ENCODE data around the gene GLDC.

Gene GLDC

DNA sequence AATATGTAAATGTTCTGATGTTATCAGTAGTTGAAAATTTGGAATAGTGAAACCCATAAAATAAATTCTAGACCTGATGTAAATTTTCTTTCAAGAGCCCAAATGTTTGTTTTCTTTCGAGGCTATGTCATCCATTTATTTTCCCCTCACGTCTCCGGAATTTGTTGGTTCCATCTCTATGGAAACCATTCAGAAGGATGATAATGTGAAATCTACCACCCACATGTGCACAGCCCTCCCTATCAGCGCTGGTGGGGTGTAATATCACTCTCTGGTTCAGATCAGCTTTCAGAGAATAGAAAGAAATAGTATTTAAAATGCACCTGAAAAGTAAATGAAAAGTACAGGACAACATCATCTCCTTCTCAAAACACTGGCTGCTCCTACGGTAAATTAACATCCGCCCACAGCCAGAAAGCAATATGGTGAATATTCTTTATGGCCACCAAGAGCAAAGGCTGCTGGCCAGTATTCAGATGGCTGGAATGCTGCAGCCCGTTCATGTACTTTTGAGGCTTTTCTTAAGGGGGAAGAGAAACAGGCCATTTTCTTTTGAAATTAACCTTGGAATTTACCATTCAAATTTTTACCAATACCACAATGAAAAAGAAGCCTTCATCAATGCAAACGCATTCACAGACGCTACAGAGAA, 28.5 kb downstream of the GLDC start:
- no peak for DNase-seq

DNA sequence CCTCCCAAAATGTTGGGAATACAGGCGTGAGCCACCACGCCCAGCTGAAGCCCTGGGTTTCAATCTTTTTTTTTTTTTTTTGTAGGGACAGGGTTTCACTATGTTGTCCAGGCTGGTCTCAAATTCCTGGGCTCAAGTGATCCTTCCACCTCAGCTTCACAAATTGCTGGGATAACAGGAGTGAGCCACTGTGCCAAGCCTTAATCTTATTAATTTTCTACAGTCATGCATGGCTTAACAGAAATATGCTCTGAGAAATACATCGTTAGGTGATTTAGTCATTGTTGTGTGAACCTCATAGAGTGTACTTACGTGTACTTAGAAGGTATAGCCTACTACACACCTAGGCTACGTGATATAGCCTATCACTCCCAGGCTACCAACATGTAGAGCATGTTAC, 31.0 kb downstream of the GLDC start:
- DNase-seq, result no peak

DNA sequence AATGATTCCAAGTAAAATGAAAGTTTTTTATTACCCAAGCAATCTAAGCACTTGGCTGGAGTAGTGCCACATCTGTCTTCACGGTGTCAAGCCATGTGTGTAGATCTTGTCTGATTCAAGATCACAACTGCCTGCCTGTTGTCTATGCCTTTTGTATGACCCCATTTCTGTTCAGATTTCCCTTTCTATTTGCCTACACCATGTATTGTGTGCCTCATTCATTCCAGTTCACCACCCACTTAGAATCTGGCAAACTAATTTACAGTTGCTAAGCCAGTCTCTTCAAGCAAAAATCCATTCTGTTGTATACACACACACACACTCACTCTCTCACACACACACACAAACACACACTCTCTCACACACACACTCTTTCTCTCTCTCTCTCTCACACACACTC, 33.7 kb downstream of the GLDC start:
- DNase-seq, result no peak

DNA sequence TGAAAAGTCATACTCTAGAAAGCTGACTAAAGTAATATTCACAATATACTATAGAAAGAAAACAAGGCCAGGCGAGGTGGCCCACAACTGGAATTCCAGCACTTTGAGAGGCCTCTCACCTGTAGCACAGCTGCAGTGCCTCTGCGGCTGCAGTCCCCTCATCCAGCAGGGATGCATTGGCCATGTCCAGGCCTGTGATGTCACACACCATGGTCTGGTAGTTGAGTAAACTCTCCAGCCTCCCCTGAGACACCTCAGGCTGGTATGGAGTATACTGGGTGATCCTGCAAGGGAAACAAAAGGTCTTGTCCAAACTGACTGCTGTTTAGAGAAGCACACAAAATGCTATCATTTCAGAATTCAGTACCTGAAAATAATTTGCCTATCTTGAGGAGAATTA, 35.5 kb downstream of the GLDC start:
- DNase-seq, result no peak

DNA sequence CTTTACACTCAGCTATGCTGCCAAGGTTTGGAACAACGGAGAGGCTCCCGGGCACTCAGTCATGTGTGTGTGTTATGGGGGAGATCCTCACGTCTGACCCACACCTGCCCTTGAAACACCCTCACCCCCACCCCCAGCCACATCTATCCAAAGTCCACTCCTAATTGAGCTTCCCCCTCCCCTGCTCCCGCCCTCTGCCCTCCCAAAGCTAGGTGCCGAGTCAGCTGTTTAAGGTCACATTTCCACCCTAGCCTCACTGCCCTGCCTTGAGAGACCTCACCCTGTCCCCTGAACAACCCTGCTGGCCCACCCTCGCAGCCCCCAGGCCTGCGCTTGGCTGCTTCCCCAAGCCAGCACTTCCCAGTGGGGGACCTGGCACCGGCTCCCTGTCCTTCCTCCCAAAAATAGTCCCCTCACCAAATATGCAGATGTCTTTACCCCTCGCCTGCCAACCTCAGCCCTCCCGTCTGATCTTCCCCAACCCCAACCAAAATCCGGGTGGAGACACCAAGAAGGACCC, 36.0 kb downstream of the GLDC start:
- DNase-seq, result no peak

DNA sequence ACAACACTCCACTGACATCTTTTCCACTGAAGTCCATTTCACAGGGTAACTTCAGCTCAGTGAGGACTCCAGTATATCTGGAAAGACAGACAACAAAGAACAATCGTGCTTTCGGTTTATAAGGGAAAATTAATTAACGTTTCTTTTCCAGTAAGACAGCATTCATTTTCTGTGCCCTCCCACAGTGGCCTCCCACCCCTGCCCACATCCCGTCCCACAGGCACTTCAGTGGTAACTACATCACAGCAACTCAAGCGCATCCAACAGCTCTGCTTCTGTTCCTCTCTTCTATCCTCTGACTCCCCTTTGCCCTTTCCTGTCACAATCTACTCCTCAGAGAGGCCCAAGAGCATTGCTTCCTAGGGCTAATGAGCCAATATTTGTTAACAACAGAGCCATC, 40.3 kb downstream of the GLDC start:
- peak in 1 of 2 donors; percentile 2 for DNase-seq

DNA sequence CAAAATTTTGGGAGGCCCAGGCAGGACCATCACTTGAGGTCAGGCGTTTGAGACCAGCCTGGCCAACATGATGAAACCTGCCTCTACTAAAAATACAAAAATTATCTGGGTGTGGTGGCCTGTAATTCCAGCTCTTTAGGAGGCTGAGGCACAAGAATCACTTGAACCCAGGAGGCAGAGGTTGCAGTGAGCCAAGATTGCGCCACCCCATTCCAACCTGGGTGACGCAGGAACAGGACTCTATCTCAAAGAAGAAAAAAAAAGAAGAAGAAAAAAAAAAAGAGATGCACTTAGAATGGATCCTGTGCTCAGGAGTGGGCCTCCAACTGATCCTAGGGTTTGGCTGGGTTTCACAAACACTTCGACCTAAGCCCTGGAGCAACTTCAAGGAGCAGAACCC, 45.1 kb downstream of the GLDC start:
- DNase-seq, result no peak

DNA sequence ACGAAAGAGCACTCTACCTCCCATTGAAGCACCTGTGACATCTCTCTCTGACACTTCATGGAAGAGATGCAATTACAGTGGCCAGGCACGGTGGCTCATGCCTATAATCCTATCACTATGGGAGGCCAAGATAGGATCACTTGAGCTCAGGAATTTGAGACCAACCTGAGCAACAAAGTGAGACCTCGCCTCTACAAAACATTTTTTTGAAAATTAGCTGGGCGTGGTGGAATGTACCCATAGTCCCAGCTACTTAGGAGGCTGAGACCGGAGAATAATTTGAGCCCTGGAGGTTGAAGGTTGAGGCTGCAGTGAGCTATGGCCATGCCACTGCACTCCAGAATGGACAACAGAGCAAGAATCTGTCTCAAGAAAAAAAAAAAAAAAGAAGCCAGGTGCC, 45.5 kb downstream of the GLDC start:
- DNase-seq, result no peak

DNA sequence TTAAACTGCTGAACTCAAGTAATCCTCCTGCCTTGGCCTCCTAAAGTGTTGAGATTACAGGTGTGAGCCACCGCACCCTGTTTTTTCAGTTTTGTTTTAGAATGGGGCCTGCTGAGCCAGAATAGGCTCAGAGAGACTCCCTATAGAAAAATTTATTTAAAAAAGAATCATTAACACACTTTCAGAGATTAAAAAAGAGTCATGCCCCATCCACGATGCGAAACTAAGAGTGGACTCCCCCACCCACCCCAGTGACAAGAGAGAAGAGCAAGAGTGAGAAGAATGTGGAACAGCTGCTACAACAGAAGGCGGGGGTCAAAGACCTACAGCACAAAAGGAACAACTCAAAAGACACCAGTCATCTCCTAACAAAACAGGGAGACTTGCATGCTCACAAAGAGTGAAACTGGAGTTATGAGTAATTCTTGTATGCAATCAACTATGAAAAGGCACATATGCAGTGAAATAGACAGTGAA, 47.2 kb downstream of the GLDC start:
- no peak for DNase-seq

DNA sequence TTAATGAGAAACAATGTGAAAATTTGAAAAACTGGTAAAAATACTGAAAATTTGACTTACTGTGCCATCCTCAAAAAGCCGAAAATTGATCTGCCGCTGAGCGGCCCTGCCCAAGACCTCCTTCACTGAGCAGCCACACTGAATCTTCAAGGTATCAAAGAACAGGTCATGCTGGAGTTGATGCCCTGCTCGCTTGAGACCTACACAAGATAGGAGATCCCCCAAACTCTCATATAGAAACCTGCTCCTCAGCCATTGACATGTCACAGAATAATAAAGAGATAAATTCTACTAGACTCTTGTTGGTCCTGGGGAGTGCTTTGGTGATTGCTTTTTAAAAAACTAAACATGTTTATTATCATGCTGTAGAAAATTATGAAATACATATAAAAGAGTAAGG, 52.7 kb downstream of the GLDC start:
- DNase-seq, result no peak

DNA sequence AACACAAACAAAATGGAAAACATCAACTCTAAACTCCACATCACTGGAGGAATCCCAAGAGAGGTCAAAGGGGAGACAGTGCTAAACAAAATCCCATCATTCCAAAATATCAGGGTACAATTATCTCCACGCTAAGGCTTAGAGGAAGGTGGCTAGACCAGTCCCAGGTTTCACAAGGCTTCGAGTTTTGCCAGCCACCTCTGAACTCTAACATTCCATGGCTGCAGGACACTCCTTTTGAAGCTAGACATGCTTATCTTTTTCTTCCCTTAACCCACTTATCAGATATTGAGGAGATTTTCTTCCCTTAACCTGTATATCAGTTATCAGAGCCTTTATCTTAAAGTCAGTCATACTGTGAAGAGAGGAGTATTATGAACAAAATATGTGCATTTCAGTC, 53.3 kb downstream of the GLDC start:
- DNase-seq, result no peak

DNA sequence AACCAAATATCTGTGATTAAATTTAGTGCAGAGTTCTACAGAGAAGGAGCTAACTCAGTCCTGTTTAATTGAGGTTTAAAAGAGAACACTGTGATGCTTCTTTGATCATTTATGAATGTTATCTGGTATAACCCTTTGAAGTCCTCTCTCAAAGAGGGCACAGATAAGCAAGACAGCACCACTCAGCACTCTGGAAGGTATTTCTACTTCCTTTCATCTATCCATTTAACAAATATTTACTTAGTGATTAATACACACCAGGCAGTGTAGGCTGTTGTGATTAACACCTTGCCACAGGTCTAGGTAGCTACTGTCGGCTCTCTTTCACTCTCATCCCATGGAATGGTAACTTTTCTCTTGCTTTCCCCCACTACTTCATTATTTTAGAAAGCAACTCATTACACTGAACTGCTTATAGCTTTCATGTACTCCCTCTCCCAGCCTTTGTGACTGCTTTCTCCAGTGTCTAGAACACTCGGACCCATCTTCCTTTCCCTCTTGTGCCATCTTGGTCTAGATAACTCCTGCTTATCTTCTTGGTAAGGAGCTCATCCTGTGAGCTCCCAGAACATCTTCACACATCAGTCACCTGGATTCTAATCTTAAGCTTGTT, 54.7 kb downstream of the GLDC start:
- DNase-seq, result no peak

DNA sequence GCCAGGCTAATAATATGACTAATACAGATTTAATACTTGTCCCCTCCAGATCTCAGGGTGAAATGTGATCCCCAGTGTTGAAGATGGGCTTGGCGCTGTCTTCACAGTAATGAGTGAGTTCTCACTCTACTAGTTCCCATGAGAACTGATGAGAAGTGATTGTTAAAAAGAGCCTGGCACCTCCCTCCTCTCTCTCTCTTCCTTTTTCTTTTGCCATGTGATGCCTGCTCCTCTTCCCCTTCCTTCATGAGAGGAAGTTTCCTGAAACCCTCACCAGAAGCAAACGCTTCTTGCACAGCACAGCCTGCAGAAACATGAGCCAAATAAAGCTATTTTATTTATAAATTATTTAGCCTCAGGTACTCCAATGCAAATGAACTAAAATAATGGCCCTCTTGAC, 55.2 kb downstream of the GLDC start:
- DNase-seq, result no peak

DNA sequence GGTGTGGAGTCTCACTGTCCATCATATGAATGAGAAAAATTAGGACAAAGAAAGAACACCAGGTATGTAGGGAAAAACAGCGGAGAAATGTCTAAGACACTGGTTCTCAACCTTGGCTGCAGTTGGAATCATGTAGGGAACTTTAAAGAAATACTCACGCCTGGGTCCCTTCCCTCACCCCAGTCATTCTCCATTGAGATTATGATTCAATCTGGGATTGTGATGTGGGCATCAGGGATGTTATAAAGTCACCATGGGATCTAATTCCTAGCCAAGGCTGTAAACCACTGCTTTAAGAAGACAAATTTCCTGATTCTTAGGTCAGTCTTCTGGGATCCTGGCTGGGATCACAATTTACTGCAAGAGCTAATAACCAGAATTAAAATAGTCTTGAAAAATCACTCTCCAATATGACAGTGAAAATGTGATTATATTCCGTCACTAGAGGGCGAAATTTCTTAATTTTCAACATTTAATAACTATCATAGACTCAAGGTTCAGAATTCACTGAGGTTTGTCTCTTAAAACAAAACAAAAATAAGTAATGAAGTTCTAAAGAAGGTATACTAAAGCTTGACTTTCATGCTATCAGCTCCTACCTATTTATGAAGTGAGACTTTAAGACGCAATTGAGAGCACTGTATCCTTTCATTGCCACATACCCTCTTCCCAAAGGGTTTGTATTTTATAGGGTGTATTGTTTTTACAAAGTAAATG, 60.5 kb downstream of the GLDC start:
- DNase-seq, result no peak

DNA sequence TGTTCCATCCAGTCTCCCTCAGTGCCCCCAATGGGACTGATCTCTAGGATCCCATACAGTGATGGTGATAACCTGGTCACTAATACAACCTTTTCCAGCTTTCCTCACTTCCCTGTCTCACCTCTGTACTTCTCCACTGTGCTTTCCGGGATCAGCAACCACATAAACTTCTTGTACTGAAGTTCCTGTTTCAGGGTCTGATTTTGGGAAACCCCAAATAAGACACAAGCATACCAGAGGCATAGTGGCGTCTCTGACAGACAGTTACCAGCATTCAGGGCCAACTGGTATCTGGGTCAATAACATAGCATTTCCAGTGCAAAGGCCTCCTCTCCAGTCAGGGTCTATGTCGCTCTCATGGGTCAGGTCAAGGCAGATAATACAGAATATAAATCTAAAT, 64.3 kb downstream of the GLDC start:
- no peak for DNase-seq

DNA sequence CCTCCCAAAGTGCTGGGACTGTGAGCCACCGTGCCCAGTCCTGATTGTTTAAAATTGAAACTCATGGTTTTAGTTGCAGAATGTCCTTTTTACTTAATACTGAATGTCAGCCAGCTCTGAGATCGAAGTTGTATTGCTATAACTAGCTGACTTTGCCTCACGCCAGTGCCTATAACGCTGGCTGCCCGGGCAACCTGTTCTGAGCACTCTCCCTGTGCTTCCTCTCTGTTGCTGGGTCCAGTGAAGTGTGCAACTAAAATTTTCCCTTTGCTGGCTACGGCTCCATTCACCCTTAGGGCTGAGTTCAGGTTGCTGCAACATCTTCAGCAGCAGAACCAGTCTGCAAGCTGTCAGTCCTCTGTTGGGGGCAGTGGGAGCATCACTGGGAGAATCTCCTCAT, 65.9 kb downstream of the GLDC start:
- DNase-seq, result no peak

DNA sequence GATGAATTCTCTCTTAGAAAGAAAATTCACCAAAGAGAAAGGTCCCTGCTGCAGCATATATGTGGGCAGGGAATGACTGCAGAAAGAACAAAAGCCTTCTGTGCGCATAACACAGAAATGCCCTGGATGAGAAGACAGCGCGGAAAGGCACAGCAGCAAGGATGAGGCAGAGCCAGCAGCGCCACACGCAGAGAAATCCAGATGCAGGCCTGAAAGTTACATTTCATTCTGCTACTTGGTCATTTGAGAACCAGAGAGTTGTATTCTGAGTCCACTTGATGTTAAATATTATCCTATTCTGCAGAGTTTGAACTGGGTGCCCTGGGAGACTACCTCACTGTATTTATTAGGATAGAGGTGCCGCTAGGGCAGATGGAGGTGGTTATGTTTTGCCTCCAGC, 68.5 kb downstream of the GLDC start:
- no peak for DNase-seq

DNA sequence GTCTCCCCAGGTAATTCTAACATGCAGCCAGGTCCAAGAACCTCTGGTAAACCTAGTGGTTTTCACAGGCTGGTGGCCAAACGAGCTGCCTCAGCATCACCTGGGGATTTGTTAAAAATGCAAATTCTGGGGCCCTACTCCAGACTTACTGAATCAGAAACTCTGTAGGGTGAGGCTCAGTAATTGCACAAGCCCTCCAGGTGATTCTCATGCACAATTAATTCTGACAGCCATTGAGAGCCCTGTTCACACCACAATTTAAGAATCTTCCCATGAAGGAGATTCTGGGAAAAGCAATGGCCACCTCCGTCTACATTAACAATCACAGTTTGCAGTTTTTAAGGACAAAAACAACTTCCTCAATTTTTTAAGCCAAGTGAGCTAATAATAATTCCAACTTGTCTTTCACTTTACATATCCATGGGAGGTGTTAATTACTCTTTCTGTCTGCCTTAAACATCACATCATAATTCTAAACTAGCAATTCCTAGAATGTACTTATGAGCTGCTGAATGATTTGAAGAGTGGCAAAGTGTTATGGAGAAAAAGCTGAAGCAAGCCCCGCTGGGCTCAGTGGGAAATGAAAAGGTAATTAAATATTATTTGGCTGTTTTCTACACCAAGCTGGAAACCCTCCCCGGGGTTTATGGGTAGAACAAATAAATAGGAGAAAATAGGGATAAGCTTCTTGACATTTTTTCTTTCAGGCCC, 70.0 kb downstream of the GLDC start:
- DNase-seq, result no peak

DNA sequence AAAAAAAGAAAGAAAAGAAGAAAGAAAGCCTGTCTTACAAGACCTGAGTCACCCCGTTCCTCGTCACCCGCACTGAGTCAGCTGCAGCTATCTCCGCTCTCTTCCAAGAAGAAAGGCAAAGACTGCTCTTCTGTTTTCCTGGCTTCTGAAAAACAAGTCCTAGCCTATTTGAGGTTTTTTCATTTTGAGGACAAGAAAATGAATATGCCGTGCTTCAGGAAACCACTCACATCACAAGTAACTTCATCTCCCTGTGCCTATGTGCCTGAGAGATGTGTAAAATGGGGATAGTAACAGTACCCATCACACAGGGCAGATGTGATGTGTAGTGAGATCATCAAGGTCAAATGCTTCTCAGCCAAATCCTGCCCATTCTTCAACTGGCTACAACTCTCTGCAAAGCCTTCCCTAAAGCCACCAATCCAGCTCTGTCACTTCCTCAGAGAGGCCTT, 78.4 kb downstream of the GLDC start:
- DNase-seq, result peak in 1 of 2 donors; percentile 27

DNA sequence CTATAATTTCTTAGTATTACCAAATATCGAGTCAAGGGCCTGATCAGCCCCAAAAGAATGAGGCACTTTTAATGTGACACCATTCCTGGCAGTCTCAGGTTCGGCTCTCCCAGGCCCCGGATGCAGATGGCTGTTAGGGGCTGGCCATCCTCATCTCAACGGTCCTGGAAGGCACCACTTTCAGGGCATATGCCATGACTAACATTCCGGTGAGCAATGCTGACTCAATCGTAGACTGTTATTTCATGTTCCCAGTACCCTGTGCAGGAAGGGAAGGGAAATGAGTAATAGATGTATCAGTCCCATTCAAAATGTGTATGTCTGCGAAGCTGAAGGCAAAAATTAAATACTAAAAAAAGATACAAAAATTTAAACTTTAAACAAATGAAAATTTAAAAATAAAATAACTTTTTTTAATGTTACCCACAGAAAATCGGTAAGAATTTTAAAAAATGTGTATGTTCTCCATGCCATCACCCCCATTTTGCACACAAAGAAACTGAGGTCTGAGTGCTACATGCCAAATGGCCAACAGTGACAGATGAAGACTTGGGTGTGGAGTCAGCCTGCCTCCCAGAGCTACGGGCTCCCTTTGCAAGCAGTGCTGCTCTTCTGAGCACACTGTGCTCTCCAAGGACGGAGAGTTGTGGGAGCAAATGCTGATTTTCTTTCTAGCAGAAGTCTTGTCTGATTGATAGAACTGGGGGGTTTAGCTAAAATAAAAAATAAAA, 79.0 kb downstream of the GLDC start:
- peak; percentile 7 to 18 for DNase-seq

DNA sequence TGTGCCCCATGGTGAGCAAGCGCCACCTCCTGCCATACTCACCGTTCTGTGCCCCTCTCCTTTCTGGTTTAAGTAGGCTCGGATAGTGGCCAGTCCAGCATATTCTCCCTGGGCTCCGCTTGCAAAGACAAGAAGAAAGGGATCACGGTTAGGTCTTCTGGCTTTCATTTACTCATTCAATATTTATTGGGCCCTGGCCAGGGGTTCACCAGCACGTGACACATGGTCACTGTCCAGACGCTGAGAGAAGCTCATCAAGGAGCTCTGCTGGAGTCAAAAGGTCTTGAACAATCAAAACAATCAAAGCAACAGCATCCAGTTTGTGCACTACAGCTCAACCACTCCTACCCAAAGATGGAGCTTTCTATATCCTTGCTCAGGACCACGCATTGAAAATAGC, 80.2 kb downstream of the GLDC start:
- no peak for DNase-seq

DNA sequence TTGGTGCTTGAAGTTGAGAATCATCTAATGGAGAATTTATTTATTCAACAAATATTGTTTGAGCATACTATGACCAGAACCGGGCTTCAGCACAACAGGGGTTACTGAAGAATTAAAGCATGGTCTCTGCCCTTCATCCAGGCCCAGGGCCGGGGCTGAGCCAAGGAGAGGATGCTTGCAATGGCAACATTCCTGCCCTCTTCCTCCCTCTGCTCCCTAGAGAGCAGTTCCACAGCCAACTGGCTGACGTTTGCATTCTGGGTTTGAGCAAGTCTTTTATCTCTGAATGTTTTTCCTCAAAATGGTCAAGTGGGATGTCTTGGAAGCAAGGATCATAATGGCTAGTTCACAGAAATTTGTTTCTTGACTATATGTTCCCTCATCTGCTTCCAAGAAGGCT, 80.7 kb downstream of the GLDC start:
- no peak for DNase-seq

DNA sequence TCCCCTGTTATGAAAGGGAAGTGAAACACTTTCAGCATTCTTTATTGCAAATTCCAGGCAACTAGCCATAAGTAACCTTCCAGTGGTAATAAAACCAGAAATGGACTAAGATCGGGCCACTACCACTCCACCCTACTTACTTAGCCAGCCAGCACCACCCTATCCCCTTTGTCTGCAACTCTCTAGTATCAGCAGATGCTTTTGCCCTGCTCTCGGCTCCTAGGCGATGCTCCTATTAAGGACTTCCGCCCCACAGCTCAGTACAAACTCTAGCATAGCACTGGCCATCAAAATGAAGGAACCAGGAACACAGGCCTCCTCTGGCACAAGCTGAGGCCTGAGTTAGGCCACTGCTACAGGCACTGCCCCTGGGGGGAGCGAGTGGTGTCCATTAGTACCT, 81.2 kb downstream of the GLDC start:
- no peak for DNase-seq
